BLaER1 treated with 17β-estradiol and CSF1 and Interleukin-3, amounts not matched to agents 10 nM and 100 nM (cell line): ENCODE measurements around the gene DCN.

Source experiments
- H3K27ac ChIP-seq, 11 experiments: shearing (Covaris generic); formaldehyde crosslinking; 2 replicates each; pipeline ENCODE4 v1.8.1; 2022
- H3K27me3 ChIP-seq, 11 experiments: shearing (Covaris generic); formaldehyde crosslinking; 2 replicates each; pipeline ENCODE4 v1.8.1; 2022
- H3K36me3 ChIP-seq, 11 experiments: shearing (Covaris generic); formaldehyde crosslinking; 2 replicates each; pipeline ENCODE4 v1.8.1; 2022
- H3K4me1 ChIP-seq, 10 experiments: shearing (Covaris generic); formaldehyde crosslinking; 2 replicates each; pipeline ENCODE4 v1.8.1; 2022
- H3K4me2 ChIP-seq, 11 experiments: shearing (Covaris generic); formaldehyde crosslinking; 2 replicates each; pipeline ENCODE4 v1.8.1; 2022
- H3K4me3 ChIP-seq, 10 experiments: shearing (Covaris generic); formaldehyde crosslinking; 2 replicates each; pipeline ENCODE4 v1.8.1; 2022
- H3K9ac ChIP-seq, 11 experiments: shearing (Covaris generic); formaldehyde crosslinking; 2 replicates each; pipeline ENCODE4 v1.8.1; 2022
- H3K9me3 ChIP-seq, 11 experiments: shearing (Covaris generic); formaldehyde crosslinking; replicated peaks in 1 of 11; 2 replicates each; pipeline ENCODE4 v1.8.1; 2022
- H4K20me1 ChIP-seq, 11 experiments: shearing (Covaris generic); formaldehyde crosslinking; 2 replicates each; pipeline ENCODE4 v1.8.1; 2022
- Cebpa-rat ChIP-seq, 11 experiments: shearing (Covaris generic); IDR thresholded peaks; 2 replicates each; pipeline ENCODE4 v1.8.1; 2022

DCN gene

DNA sequence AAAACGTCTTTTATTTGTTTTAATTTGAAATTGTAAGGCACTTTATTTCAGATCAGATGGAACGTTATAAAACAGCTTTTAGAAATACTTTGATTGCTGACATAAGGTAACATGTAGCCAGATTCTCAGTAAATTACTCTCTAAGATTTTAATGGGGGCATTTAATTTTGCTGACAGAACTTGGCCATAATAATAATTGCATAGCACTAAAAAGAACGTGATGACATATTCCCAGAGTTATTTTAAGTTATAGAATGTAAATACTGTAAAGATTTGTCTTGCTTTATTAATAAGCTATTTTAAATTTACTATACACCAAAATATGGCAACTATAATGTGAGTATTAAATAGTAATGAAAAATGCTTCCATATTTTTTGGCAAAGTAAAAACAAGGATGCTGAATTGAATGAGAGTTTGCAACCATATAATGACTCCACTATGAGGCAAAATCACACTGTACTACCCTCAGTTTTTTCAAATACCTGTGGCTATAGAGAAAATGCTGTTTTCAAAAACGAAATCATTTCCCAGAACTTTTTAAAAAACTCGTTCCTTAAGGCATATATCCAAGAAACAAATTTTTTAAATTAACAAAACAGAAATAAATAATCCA is 72.2 kb downstream of the DCN start:
- no peaks in the 10 kb centered on the region for H3K9me3 ChIP-seq
- H3K4me3 ChIP-seq: no peak overlapping the region
- H3K4me2 ChIP-seq: no peak overlapping the region
- TF ChIP-seq Cebpa-rat (IDR thresholded peaks at IDR 0.05): no peak
- H3K4me1 ChIP-seq: no peaks in the 10 kb centered on the region
- H3K27me3 ChIP-seq: no peaks in the 10 kb centered on the region
- no peak overlapping the region for H3K27ac ChIP-seq
- H3K36me3 ChIP-seq: no peaks in the 10 kb centered on the region
- no peak overlapping the region for H3K9ac ChIP-seq
- no peaks in the 10 kb centered on the region for H4K20me1 ChIP-seq

DNA sequence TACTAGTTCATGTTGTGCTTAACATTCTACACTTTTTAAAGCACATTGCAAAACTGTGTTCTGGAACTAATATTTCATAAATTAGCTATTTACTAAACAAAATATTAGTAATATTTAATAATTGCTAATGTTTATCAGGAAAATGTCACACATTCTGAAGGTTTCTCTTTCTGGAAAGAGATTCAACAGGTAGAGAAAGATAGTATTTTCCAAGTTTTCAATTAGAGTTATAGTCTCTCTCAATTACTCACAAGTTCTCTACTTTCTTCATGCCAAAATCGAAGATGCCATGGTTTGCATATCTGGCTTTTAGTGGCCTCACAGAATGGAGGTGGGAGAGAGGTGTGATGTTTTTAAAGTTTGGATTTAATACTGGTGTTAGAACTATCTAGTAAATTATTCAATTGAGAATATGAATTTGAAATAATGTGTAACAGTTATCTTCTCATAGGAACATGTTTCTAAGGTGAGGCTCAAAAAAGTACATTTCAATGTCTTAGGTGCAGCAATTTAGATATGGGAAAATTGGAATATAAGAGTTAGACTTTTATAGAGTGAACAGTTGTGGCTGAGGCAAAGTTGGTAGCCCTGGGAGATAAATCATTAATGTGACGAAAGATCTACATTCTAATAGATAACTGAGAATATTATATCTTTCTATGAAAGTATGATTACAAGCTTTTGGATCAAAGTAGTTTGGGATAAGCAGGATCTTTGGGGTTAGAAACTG is 72.9 kb downstream of the DCN start:
- Histone ChIP-seq H3K4me2 (no peak overlapping the region), H3K4me1 (no peaks in the 10 kb centered on the region), H3K27me3 (no peaks in the 10 kb centered on the region), H3K27ac (no peak overlapping the region), H3K9ac (no peak overlapping the region), H3K36me3 (no peaks in the 10 kb centered on the region), H4K20me1 (no peaks in the 10 kb centered on the region), H3K9me3 (no peaks in the 10 kb centered on the region), H3K4me3 (no peak overlapping the region)
- TF ChIP-seq Cebpa-rat (IDR thresholded peaks at IDR 0.05): no peak

DNA sequence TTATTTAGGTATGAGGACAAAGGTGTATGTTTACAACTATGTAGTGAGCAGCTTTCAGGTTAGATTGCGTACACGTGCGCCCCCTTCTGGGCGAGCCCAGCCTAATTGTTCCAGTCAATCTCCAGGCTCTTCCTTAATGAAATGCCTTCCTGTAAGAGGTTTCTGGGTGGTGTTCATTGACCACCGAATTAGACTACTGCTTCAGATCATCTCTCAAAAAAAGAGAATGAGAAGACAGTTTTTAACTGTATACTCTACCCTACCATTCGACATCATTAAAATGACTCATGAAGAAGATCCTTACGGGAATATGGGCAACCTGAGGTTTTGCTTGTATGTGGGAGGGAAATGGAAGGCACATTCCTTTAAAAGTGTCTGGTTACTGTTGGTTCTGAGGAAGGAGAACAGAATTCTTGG is 73.5 kb downstream of the DCN start:
- Histone ChIP-seq H3K36me3 (no peaks in the 10 kb centered on the region), H3K9me3 (no peaks in the 10 kb centered on the region), H3K27me3 (no peaks in the 10 kb centered on the region), H3K4me1 (no peaks in the 10 kb centered on the region), H4K20me1 (no peaks in the 10 kb centered on the region), H3K9ac (no peak overlapping the region), H3K4me3 (no peak overlapping the region), H3K27ac (no peak overlapping the region), H3K4me2 (no peak overlapping the region)
- TF ChIP-seq Cebpa-rat (IDR thresholded peaks at IDR 0.05): no peak

DNA sequence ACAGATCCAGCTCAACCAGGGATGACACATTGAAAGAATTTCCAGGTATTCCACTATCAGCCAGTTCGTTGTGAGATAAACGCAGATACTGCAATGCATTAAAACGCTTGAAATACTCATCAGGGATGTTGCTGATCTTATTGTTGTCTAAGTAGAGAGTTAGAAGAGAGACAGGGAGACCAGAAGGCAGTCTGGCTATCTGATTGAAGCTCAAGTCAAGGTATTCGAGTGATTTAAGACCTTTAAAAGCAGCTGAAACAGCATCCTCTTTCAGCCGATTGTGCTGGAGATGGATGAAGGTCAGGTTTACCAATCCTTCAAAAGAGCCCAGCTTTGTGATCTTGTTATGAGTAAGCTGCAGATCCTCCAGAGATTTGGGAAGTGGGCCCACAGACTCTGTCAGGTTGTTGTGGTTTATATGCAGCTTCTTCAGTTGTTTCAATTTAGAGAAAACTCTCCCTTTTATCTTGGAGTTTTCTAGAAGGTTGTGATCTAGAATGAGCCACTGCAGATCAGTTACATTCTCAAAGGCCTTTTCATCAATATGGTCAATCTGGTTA is 74.3 kb downstream of the DCN start:
- no peaks in the 10 kb centered on the region for H4K20me1 ChIP-seq
- TF ChIP-seq Cebpa-rat (IDR thresholded peaks at IDR 0.05): no peak
- no peaks in the 10 kb centered on the region for H3K9me3 ChIP-seq
- no peaks in the 10 kb centered on the region for H3K36me3 ChIP-seq
- no peaks in the 10 kb centered on the region for H3K4me1 ChIP-seq
- no peak overlapping the region for H3K9ac ChIP-seq
- no peak overlapping the region for H3K4me3 ChIP-seq
- H3K27me3 ChIP-seq: no peaks in the 10 kb centered on the region
- H3K4me2 ChIP-seq: no peak overlapping the region
- no peak overlapping the region for H3K27ac ChIP-seq

DNA sequence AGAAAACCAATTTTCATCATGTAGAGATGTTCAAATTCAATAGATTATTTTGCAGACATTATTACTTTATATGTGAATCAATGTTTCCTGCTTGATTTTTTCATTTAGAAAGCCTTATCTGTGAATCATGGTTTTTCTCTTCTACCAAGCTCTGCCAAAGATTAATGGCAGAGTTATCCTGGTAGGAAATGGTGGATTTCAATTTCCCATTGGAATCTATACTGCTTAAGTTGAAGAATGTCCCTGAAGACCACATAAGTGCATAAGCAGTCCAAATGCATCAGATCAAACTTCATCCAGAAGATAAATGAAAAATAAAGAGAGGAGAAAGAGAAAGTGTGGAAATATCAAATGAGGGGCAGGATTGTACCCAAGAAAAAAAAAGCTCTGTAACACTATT is 76.3 kb downstream of the DCN start:
- Histone ChIP-seq H3K9ac (no peak overlapping the region), H3K27me3 (no peaks in the 10 kb centered on the region), H3K4me3 (no peak overlapping the region), H3K36me3 (no peaks in the 10 kb centered on the region), H3K4me2 (no peak overlapping the region), H3K4me1 (no peaks in the 10 kb centered on the region), H4K20me1 (no peaks in the 10 kb centered on the region), H3K27ac (no peak overlapping the region), H3K9me3 (no peaks in the 10 kb centered on the region)
- no peak for TF ChIP-seq Cebpa-rat (IDR thresholded peaks at IDR 0.05)

DNA sequence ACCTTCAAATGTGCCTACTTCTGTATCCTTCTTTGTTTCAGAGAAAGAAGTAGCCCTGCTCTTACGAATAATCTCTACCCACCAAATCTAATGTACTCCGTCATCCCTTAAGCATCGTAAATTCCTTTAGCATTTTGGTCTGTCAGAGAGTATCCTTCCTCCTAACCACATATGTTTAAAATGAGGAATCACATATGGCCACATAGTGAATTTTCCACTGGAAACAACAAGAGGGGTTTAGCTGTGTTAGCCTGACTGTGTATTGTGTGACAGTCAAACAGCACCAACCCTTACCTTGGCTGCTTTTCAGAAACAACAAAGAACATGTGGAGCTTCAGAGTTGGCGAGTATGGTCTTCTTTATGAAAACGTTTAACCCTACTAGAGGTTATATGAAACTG is 76.8 kb downstream of the DCN start:
- Histone ChIP-seq H3K36me3 (no peaks in the 10 kb centered on the region), H3K9ac (no peak overlapping the region), H3K9me3 (no peaks in the 10 kb centered on the region), H3K4me1 (no peaks in the 10 kb centered on the region), H3K27ac (no peak overlapping the region), H3K4me3 (no peak overlapping the region), H3K27me3 (no peaks in the 10 kb centered on the region), H4K20me1 (no peaks in the 10 kb centered on the region), H3K4me2 (no peak overlapping the region)
- TF ChIP-seq Cebpa-rat (IDR thresholded peaks at IDR 0.05): no peak

DNA sequence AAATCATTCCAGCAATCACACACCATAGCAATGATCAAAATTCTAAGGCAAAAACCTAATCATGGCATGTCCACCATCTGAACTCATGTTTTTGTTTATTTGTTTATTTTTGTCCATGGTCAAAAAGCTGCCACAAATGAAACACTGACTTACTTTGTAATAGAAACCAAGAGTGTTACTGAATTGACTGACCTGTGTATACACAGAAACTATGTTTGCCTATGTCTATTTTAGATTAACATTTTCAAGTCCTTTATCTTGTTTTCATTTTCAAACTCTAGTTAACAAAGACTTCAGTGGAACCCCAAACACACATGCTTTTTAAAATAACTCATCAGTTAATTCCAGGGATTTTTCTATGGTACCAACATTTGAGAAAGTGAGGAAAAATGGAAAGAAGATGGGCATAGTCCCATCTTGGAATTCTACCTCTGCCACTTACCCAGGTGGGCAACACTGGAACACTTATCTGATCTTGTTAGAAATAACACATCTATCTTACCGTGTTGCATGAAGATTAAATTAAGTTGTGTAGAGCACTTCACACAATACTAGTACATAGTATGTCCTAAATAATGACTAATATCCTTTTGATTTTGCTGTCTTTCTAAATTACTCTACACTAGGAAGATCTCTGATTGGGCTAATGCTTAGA is 77.7 kb downstream of the DCN start:
- no peak for TF ChIP-seq Cebpa-rat (IDR thresholded peaks at IDR 0.05)
- H4K20me1 ChIP-seq: no peaks in the 10 kb centered on the region
- no peak overlapping the region for H3K9ac ChIP-seq
- H3K27ac ChIP-seq: no peak overlapping the region
- no peak overlapping the region for H3K4me2 ChIP-seq
- no peaks in the 10 kb centered on the region for H3K9me3 ChIP-seq
- no peaks in the 10 kb centered on the region for H3K36me3 ChIP-seq
- no peaks in the 10 kb centered on the region for H3K4me1 ChIP-seq
- no peak overlapping the region for H3K4me3 ChIP-seq
- H3K27me3 ChIP-seq: no peaks in the 10 kb centered on the region

DNA sequence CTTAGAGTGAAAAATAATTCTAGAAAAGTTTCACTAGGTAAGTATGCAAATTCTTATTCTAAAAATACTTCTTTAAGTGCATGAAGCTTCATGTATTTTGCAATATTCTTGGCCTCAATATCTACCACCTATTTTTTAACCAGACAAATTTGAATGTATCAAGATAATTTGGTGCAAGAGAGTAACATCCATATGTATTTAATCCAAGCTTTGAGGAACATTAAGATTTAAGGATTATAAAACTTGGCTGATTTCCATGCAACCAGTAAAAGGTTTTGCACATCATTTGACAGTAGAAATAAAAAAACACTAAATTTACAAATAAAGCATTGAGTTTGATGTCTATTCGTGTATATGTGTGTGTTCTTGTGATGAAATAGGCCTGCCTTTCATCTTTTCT is 79.0 kb downstream of the DCN start:
- Histone ChIP-seq H3K4me3 (no peak overlapping the region), H4K20me1 (no peaks in the 10 kb centered on the region), H3K4me2 (no peak overlapping the region), H3K27ac (no peak overlapping the region), H3K9ac (no peak overlapping the region), H3K36me3 (no peaks in the 10 kb centered on the region), H3K9me3 (no peaks in the 10 kb centered on the region), H3K4me1 (peaks cover 0 to 4% (median under 1%) of the 10 kb centered on the region in 10 experiments; a peak in 6 of 20 replicates), H3K27me3 (no peaks in the 10 kb centered on the region)
- no peak for TF ChIP-seq Cebpa-rat (IDR thresholded peaks at IDR 0.05)

DNA sequence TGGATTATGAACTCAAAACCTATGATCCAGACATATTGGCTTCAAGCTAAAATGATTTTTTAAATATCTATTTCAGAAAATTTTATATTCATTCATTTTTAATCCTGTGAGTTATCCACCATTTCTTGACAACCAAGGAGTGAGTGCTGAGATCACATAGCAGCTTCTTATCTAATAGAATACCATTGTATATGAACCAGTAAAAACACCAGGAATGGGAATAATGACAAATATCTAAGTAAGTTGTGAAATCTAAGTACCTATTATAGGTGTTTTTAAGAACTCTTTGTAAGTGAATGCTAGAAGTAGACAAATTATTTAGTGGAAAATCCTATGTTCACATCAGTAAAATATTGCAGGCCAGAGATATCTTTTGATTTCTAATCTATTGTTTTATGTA is 79.5 kb downstream of the DCN start:
- H3K4me2 ChIP-seq: no peak overlapping the region
- no peak overlapping the region for H3K4me3 ChIP-seq
- no peak overlapping the region for H3K27ac ChIP-seq
- H4K20me1 ChIP-seq: no peaks in the 10 kb centered on the region
- TF ChIP-seq Cebpa-rat (IDR thresholded peaks at IDR 0.05): no peak
- H3K4me1 ChIP-seq: peaks cover 0 to 9% (median 6%) of the 10 kb centered on the region in 10 experiments; a peak in 7 of 20 replicates
- H3K36me3 ChIP-seq: no peaks in the 10 kb centered on the region
- no peaks in the 10 kb centered on the region for H3K27me3 ChIP-seq
- H3K9ac ChIP-seq: no peak overlapping the region
- H3K9me3 ChIP-seq: no peaks in the 10 kb centered on the region
